NCI-H1092 treated with DMSO at 0.1 percent for 48 hours (cell line): Measurements from ENCODE around the gene WDR72.
"Not testable (repeated sequence)": the region's sequence is repeated elsewhere in the genome, so short reads cannot be mapped to it uniquely, and the experiment has no call there.

Experiments used
- DNase-seq: peaks from one replicate; lab custom pipeline; 2025; lab: John Stamatoyannopoulos, UW

Gene WDR72

DNA sequence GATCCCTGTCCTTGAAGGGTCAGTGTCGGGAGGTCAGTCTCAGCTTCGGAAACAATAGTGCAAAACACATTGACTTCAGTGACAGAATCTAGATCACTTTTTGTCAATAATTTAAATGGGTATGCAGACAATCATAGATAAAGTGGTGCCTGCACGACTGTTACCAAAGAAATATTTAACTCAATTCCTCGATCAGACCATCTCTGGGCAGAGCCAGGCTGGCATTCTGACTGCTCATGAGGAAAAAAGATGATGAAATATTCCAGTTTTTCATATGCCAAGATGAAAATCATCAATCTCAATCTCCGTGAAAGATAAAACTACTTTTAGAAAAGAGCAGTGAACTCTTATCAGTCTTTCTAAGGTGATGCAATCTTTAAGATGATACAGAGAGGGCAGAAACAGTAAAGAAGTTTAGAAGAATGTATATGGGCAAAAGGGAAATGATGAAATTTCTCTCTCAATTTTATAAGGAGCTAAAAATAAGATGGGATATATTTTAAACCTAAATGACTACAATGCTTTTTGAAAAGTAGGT, 169.9 kb downstream of the WDR72 start:
- no peak for DNase-seq

DNA sequence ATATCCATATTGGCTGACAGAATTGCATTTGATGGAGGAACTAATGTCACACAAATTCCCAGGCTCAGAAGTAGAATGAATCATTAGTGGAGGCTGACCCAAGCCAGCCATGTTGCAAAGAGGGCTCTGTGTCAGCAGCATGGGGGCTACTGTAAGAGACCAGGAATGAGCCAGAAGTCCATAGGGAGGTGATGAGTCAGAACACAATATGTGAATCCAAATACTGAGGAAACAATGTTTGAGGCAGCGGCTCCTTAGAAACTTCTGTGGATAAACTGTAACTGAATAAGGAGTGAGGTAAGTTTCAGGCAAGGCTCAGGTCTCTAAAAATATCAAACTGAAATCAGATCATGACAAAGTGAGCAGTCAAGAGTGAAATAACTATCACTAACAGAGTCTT, 170.7 kb downstream of the WDR72 start:
- DNase-seq, result no peak

DNA sequence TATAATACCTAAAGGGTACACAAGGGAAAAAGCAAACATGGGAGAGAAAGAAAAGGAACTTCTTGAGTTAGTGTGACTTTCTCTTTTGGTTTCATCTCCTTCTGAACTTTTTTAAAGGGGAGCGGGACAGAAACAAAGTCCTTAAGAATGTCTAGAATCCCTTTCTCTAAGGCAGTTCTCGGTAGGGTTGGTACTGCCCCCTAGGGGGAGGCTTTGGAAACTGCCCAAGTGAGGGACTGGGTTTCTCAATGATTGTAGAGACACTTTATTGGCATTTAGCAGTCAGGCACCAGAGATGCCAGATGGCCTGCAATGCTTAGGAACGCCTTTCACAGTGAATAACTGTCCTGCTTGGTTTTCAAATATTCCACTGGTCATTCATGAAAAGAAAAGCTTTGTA, 172.7 kb downstream of the WDR72 start:
- DNase-seq, result no peak

- DNase-seq, result no peak
Measured at GRCh38 chr15:53581513-53581912, 177.9 kb downstream of the WDR72 start.

DNA sequence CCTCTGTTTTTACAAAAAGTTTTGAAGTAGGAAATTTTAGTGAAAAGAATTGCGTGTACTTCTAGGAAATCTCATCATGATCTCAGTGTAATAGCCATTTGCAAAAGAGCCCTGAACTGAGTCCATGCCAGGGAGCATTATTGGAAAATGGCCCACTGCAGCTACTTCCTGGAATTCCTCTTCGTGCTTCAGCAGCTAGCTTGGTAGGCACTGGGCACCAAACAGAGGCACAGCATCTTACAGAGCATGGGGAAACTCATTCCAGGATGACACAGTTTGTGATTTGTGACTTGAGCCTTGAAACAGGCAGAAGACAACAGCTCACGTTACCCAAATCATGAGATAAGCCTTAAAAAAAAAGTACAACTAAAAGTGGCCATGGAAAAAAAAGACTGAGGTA, 179.1 kb downstream of the WDR72 start:
- no peak for DNase-seq

DNA sequence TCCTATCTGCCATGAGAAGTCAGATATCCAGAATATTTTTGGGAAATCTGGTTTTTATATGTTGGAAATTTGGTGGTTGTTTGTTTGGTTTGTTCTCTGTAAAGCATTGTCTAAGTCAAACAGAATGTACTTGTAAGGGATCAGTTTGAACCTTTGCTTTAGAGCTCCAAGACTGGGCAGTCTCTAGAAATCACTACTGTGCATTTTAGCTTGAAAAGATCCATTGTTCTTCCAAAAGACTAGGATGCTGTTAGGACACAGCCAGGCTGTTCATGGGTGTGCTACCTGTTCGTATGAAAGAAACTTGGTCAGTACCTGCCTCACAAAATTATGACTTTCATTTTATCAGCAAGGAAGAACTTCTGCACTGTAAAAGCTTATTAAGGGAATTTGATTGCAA, 182.6 kb downstream of the WDR72 start:
- no peak for DNase-seq

GRCh38 chr15:53573091-53573490, 186.4 kb downstream of the WDR72 start:
- DNase-seq, result no peak

GRCh38 chr15:53569751-53570480, 189.5 kb downstream of the WDR72 start:
- no peak for DNase-seq

DNA sequence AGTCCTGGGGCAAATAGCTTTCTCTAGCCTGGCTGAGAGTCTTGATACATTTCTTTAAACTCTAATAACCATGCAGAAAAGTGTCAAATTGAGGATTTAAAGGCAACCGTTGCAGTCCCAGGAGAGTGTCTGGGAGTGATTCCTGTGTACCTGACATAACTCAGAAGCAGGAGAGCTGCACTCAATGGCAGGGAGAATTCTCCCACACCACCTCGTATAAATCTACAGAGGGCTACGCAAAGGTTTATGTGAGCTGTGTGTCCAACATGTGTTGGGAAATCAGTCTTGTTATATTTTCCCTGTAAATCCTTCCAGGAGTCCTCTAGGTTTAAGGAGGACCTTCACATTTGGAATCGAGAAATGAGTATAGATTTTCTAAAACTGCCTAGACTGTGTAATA, 192.6 kb downstream of the WDR72 start:
- no peak for DNase-seq

DNA sequence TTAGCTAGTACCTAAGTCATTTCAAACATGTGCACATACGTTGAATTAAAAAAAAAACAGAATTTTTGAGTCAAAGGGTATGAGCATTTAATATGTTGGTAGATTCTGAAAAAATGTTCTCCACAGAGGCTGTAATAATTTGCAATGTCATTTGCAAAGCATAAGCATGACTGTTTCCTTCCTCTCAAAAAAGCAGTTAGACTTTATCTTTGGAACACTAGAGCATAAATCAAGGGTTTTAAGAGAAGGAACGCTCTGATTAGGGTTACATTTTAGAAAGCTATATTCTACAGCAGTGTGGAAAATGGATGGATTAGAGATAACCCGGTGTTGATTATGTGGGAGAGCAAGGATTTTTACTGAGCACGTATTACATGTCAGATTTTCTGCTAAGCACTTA, 193.7 kb downstream of the WDR72 start:
- no peak for DNase-seq

DNA sequence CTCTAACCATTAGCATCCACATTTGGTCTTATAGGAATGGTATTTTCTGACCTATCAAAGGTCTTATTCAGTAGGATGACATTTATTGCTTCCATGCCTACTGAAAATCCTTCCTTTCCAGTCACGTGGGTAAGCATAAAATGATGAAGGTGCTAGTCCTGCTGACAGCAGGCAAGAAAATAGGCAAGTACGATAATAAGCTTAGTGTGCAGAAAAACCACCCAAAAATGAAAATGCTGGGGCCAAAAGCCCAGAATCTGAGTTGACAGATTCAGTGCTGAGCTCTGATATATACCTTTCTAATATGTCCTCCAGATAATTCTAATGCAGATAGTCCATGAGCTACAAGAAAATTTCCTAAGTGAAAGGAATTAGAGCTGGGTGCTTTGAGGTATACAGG, 194.8 kb downstream of the WDR72 start:
- DNase-seq, result no peak

DNA sequence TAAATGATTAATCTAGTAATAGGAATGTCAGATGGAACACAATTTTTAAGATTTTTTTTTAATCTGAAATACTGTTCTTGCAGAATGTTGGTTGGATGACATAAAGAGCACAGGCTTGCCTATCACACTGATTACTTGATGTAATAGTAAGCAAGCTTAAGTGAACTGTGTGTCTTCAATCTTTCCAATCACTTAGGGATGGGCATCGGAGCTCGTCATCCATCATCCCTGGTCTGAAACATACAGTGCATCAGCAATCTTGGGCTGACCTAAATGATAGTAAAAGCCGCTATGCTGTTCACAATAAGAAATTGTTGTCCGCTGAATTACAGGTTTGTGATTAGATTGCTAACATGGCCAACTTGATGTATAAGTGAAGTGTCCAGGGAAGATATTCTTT, 195.8 kb downstream of the WDR72 start:
- DNase-seq, result no peak

DNA sequence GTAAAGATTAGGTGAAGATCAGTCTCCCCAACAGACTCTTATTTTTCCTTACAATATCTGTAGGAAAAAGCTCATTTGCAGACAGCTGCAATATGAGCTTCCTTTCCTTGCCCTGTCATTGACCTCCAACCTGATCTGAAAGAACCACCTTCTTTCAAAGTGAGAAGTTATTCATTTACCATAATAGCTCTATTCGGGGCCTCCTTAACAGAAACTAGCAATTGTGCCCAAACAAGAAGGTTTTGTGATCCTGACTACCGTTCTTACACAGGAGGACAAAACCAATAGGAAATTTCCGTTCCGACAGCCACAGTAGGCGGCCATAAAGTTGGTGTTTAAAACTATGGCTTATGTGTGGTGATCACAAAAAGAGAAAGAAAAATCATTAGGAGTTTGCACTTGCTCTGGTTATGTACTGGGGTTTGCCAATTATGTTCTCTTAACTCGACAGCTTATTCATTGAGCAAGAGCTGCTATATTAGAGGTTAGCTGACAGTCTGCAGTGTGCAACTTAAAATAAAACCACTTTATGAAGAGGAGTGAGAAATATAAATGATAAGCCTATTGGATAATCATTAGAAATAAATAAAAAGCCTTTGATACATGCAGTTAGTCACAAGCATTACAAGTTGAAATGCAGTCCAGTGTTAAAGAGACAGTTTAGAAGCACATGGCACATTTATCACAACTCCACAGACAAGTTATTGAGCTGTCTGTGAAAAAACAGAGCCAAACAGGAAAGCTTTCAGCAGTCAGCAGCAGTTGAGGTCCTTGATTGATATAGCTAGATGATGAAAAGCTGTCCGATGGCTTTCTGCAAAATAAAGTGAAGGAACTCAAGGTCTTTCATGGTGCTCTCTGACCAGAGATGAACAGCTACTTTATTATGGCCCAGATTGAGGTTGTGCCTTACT, 199.8 kb downstream of the WDR72 start:
- DNase-seq, result no peak

- no peak for DNase-seq
Measured at GRCh38 chr15:53558384-53558783, 201.1 kb downstream of the WDR72 start.

GRCh38 chr15:53555226-53555625, 204.2 kb downstream of the WDR72 start:
- no peak for DNase-seq

DNA sequence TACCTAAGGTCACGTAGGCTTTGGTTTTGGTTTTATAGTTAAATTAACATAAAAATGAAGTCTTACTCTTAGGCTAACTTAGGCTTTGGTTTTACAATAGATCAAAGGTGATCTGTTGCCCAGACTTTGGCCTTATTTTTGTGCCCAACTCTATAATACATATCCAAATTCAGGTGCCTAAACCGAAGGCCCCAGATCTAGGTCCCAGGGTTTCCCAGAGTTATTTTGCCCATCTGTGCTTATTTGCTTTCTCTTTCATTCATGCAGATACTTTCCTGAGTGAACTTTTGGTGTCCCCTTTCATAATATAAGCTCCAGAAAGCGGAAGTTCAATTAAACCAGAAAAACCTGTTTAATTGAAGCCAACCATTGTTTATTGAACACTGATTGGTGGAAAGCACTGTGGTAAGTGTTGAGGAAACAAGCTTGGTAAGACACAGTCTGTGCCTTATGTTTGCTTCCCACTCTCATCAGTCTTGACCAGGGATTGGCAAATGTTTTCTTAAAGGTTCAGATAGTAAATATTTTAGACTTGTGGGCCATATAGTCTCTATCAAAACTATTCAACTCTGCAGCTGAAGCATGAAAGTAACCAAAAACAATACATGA, 209.7 kb downstream of the WDR72 start:
- no peak for DNase-seq

GRCh38 chr15:53548236-53548635, 211.2 kb downstream of the WDR72 start:
- DNase-seq, result no peak

DNA sequence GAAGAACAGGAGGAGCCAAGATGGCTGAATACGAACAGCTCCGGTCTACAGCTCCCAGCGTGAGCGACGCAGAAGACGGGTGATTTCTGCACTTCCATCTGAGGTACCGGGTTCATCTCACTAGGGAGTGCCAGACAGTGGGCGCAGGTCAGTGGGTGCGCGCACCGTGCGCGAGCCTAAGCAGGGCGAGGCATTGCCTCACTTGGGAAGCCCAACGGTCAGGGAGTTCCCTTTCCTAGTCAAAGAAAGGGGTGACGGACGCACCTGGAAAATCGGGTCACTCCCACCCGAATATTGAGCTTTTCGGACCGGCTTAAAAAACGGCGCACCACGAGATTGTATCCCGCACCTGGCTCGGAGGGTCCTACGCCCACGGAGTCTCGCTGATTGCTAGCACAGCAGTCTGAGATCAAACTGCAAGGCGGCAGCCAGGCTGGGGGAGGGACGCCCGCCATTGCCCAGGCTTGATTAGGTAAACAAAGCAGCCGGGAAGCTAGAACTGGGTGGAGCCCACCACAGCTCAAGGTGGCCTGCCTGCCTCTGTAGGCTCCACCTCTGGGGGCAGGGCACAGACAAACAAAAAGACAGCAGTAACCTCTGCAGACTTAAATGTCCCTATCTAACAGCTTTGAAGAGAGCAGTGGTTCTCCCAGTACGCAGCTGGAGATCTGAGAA, 218.7 kb downstream of the WDR72 start:
- DNase-seq, result not testable (repeated sequence)

DNA sequence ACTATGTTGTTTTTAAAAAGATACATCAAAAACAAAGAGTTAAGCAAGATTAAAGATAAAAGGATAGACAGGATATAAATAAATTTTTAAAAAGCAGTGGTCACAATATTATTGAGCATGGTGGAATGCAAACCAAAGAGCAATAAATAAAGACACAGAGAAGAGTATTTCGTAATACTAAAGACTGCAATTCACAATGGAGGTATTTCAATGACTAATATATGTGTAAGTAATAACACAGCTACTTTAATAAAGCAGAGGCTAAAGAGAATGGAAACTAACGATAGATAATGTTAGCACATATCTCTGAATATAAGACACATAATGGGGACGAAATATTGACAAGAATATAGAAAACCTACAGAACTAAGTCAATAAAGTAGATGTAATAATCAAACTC, 219.6 kb downstream of the WDR72 start:
- no peak for DNase-seq

GRCh38 chr15:53536479-53537120, 222.9 kb downstream of the WDR72 start:
- no peak for DNase-seq

DNA sequence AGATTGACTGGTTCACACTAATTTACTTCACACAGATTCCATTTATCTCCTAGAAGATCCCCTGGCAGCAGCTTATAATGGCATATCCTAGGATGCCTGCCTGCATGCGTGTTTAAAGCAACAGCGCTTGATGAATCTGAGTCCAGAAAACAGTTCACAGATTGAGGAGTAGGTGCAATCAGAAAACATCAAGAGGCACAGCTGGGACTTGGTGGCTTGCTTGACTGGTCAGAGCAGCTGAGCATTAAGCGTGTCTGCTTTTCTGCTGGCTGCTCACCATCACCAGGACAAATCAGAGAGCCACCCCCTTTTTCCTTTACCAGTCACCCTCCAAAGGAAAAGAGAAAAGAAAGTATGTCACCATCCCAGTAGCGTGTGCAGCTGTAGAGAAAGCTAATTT, 223.6 kb downstream of the WDR72 start:
- DNase-seq, result no peak
